SK-N-SH (cell line): ENCODE results near the gene PDZD8. TPM values are rescaled to one million over a fixed set of nuclear protein-coding genes. Genes with fewer than 3 reads are reported as not detected.

Experiments used
- CTCF ChIA-PET: fragments of 300-600, 350-600 bp; formaldehyde crosslinking; extraction: SDS; loops from one replicate; lab custom pipeline; 2021; lab: Yijun Ruan, JAX
- POLR2A ChIA-PET: fragments of 350-600 bp; sonication (Branson Sonifier 250); formaldehyde crosslinking; extraction: SDS; loops from one replicate; lab custom pipeline; 2020; ENCODE audit warnings: antibody characterized with exemption, inconsistent platforms; lab: Yijun Ruan, JAX
- DNase-seq: peaks from one replicate; pipeline ENCODE4 v3.0.0; 2012
- H2AFZ ChIP-seq: fragments of 200-600 bp; sonication (generic); 2 replicates; pipeline ENCODE4 v1.8.1; 2016; ENCODE audit warnings: antibody characterized with exemption, mild to moderate bottlenecking, low read depth
- H3F3A ChIP-seq: fragments of 200-600 bp; sonication (generic); replicated peaks from 2 replicates; pipeline ENCODE3; 2016; ENCODE audit warnings: antibody characterized with exemption, mild to moderate bottlenecking; ENCODE audit not compliant: insufficient read depth
- H3K27ac ChIP-seq, 2 experiments: fragments of 200-500 bp in 1 of 2; fragments of 200-600 bp in 1 of 2; sonication (Bioruptor generic) in 1 of 2; sonication (generic), shearing (Covaris generic) in 1 of 2; 2 replicates each; pipeline versions ENCODE4 v1.5.1 to v1.6.1; 2014 to 2016; ENCODE audit warnings: low read depth in 2 of 2, inconsistent platforms in 1 of 2, low read length in 1 of 2, mild to moderate bottlenecking in 1 of 2, mixed read lengths in 1 of 2
- H3K27me3 ChIP-seq: fragments of 200-600 bp; sonication (generic), shearing (Covaris generic); 2 replicates; pipeline ENCODE4 v1.6.1; 2016; ENCODE audit warnings: mixed run types; ENCODE audit not compliant: insufficient read depth
- H3K36me3 ChIP-seq, 2 experiments: fragments of 200-500 bp in 1 of 2; fragments of 200-600 bp in 1 of 2; sonication (Bioruptor generic) in 1 of 2; sonication (generic) in 1 of 2; replicated peaks in 1 of 2; 2 replicates each; pipeline versions ENCODE3 to v1.5.1; 2014 to 2016; ENCODE audit warnings: low read length in 1 of 2, mild to moderate bottlenecking in 1 of 2; ENCODE audit not compliant: insufficient read depth in 2 of 2, control insufficient read depth in 1 of 2
- H3K4me1 ChIP-seq, 2 experiments: fragments of 200-500 bp in 1 of 2; fragments of 200-600 bp in 1 of 2; sonication (Bioruptor generic) in 1 of 2; sonication (generic), shearing (Covaris generic) in 1 of 2; 2 replicates each; pipeline versions ENCODE4 v1.5.1 to v1.6.1; 2014 to 2016; ENCODE audit warnings: low read depth in 1 of 2, low read length in 1 of 2, mixed run types in 1 of 2; ENCODE audit not compliant: insufficient read depth in 2 of 2, control insufficient read depth in 1 of 2
- H3K4me2 ChIP-seq: fragments of 200-600 bp; sonication (generic), shearing (Covaris generic); 2 replicates; pipeline ENCODE4 v1.6.1; 2017; ENCODE audit warnings: mixed run types
- H3K4me3 ChIP-seq, 2 experiments: fragments of 200-500 bp in 1 of 2; fragments of 200-600 bp in 1 of 2; sonication (Bioruptor generic) in 1 of 2; sonication (generic), shearing (Covaris generic) in 1 of 2; 2 replicates each; pipeline versions ENCODE4 v1.5.1 to v1.8.1; 2014 to 2016; ENCODE audit warnings: low read depth in 2 of 2, inconsistent platforms in 1 of 2, low read length in 1 of 2, mild to moderate bottlenecking in 1 of 2, mixed read lengths in 1 of 2, moderate library complexity in 1 of 2
- H3K79me2 ChIP-seq: fragments of 200-600 bp; sonication (generic); 2 replicates; pipeline ENCODE4 v1.8.1; 2017; ENCODE audit warnings: mild to moderate bottlenecking; ENCODE audit not compliant: insufficient read depth
- H3K9ac ChIP-seq: fragments of 200-600 bp; sonication (generic); 2 replicates; pipeline ENCODE4 v1.6.1; 2017; ENCODE audit warnings: mixed run types
- H3K9me2 ChIP-seq: fragments of 200-600 bp; sonication (generic); 2 replicates; pipeline ENCODE4 v1.6.1; 2017; ENCODE audit warnings: mixed run types
- H3K9me3 ChIP-seq: fragments of 200-600 bp; sonication (generic); 2 replicates; pipeline ENCODE4 v1.6.1; 2017; ENCODE audit warnings: mixed run types, mild to moderate bottlenecking, moderate library complexity
- H4K20me1 ChIP-seq: fragments of 200-600 bp; sonication (generic); 2 replicates; pipeline ENCODE4 v1.6.1; 2017; ENCODE audit warnings: mild to moderate bottlenecking, mixed run types; ENCODE audit not compliant: insufficient read depth
- CTCF ChIP-seq: fragments of 200-600 bp; sonication (generic); IDR thresholded peaks from 2 replicates; pipeline ENCODE4 v1.6.1; 2017; ENCODE audit warnings: antibody characterized with exemption, mild to moderate bottlenecking, moderate library complexity
- FOXM1 ChIP-seq: IDR thresholded peaks from 2 replicates; pipeline ENCODE4 v1.4.0; 2012; ENCODE audit warnings: low read depth, mild to moderate bottlenecking
- GABPA ChIP-seq: IDR thresholded peaks from 2 replicates; pipeline ENCODE4 v1.4.0; 2012; ENCODE audit warnings: low read depth, mild to moderate bottlenecking
- IRF3 ChIP-seq: fragments of 150-350 bp; IDR thresholded peaks from 2 replicates; pipeline ENCODE4 v1.6.1; 2016; ENCODE audit warnings: mild to moderate bottlenecking, low read depth, low read length
- JUND ChIP-seq: IDR thresholded peaks from 2 replicates; pipeline ENCODE4 v1.4.0; 2012
- MEF2A ChIP-seq: IDR thresholded peaks from 2 replicates; pipeline ENCODE4 v1.4.0; 2012; ENCODE audit warnings: low read depth, borderline replicate concordance
- MXI1 ChIP-seq: IDR thresholded peaks from 2 replicates; pipeline ENCODE4 v1.6.1; 2012; ENCODE audit warnings: mild to moderate bottlenecking, low read depth, low read length, improper control_type of control experiment
- RFX5 ChIP-seq: IDR thresholded peaks from 2 replicates; pipeline ENCODE4 v1.6.1; 2012; ENCODE audit warnings: mild to moderate bottlenecking, improper control_type of control experiment, low read length
- RXRA ChIP-seq: IDR thresholded peaks from 2 replicates; pipeline ENCODE4 v1.4.0; 2012; ENCODE audit warnings: low read depth, mild to moderate bottlenecking, borderline replicate concordance
- SIN3A ChIP-seq: IDR thresholded peaks from 2 replicates; pipeline ENCODE4 v1.6.1; 2012; ENCODE audit warnings: low read depth, mild to moderate bottlenecking, low read length, moderate library complexity, borderline replicate concordance
- TCF12 ChIP-seq: IDR thresholded peaks from 2 replicates; pipeline ENCODE4 v1.4.0; 2012
- TEAD4 ChIP-seq: IDR thresholded peaks from 2 replicates; pipeline ENCODE4 v1.4.0; 2012; ENCODE audit warnings: mild to moderate bottlenecking, borderline replicate concordance; ENCODE audit not compliant: insufficient read depth
- ZBTB33 ChIP-seq: IDR thresholded peaks from 2 replicates; pipeline ENCODE4 v1.4.0; 2012; ENCODE audit warnings: low read depth, borderline replicate concordance
- WGBS: methylation state at CpG from one replicate; pipeline ENCODE4 v1.1.6; 2017; ENCODE audit warnings: low lambda C conversion rate; 5-methylcytosine and 5-hydroxymethylcytosine counted together
- polyA plus RNA-seq, 3 experiments: library from polyadenylated mRNA; depleted of rRNA; stranded (reverse); fragments of >200 nt; gene quantifications; 2 replicates each; pipeline ENCODE4 v1.2.3, GENCODE V29; 2012
- TF ChIP-seq, protein P1 (sequence below): IDR thresholded peaks from 2 replicates; pipeline ENCODE4 v1.6.1; 2012; ENCODE audit warnings: mild to moderate bottlenecking, low read depth, low read length, moderate library complexity

PDZD8 gene
- polyA plus RNA-seq, 1 of the 3 experiments (the other 2 are of a cell fraction): 6.6 TPM

DNA sequence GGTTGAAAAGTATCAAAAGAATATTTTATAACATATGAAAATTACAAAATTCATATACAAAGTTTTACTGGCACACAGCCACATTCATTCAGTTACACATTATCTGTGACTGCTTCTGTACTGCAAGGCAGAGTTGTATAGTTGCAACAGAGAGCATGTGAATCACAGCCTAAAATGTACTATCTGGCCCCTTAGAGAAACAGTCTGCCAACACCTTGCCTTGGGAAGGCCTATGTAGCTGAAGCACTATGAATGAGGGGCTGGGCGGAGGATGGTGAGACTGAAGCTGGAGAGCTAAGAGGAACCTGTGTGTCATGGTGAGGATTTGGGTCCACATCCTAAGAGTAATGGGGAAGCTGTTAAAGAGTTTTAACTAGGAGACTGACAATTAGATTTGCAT, 35.7 kb downstream of the PDZD8 start:
- Histone ChIP-seq H3K79me2 (peaks cover 56% of the 10 kb centered on the region), H3K4me2 (no peak overlapping the region), H2AFZ (no peak overlapping the region), H3K4me1 (peaks cover 0 to 3% of the 10 kb centered on the region in 2 experiments; a peak in 1 of 4 replicates), H4K20me1 (no peaks in the 10 kb centered on the region), H3K4me3 (no peak overlapping the region), H3K9me3 (no peaks in the 10 kb centered on the region), H3F3A (peaks cover 5% of the 10 kb centered on the region), H3K27ac (no peak overlapping the region), H3K36me3 (peaks cover 3 to 10% of the 10 kb centered on the region in 2 experiments), H3K9me2 (no peaks in the 10 kb centered on the region), H3K27me3 (no peaks in the 10 kb centered on the region), H3K9ac (no peak overlapping the region)
- DNase-seq: no peak
- 94% methylated on average over 1 of the region's 1 CpG for WGBS
- TF ChIP-seq IRF3 (no peak), TEAD4 (no peak), RFX5 (no peak), TCF12 (no peak), MEF2A (no peak), ZBTB33 (no peak), FOXM1 (no peak), SIN3A (no peak), CTCF (no peak), JUND (no peak), GABPA (no peak), MXI1 (no peak), RXRA (no peak)
- TF ChIP-seq, protein P1, sequence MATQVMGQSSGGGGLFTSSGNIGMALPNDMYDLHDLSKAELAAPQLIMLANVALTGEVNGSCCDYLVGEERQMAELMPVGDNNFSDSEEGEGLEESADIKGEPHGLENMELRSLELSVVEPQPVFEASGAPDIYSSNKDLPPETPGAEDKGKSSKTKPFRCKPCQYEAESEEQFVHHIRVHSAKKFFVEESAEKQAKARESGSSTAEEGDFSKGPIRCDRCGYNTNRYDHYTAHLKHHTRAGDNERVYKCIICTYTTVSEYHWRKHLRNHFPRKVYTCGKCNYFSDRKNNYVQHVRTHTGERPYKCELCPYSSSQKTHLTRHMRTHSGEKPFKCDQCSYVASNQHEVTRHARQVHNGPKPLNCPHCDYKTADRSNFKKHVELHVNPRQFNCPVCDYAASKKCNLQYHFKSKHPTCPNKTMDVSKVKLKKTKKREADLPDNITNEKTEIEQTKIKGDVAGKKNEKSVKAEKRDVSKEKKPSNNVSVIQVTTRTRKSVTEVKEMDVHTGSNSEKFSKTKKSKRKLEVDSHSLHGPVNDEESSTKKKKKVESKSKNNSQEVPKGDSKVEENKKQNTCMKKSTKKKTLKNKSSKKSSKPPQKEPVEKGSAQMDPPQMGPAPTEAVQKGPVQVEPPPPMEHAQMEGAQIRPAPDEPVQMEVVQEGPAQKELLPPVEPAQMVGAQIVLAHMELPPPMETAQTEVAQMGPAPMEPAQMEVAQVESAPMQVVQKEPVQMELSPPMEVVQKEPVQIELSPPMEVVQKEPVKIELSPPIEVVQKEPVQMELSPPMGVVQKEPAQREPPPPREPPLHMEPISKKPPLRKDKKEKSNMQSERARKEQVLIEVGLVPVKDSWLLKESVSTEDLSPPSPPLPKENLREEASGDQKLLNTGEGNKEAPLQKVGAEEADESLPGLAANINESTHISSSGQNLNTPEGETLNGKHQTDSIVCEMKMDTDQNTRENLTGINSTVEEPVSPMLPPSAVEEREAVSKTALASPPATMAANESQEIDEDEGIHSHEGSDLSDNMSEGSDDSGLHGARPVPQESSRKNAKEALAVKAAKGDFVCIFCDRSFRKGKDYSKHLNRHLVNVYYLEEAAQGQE: no peak
- ChIA-PET POLR2A (no interaction called here), CTCF (interaction anchor here (1.1 to 1.5 kb wide), 3 partner anchors 20 to 123 kb away, joined by 4 to 5 read pairs (median 5); no protein-coding TSS in a partner anchor)
